Muscle of back (tissue), 11 donors: ENCODE results near the gene BHLHA9. TPM values are rescaled to one million over a fixed set of nuclear protein-coding genes. Genes with fewer than 3 reads are reported as not detected.

Experiments used
- DNase-seq, 3 donors: peaks; one replicate each; pipeline versions ENCODE4 v3.0.0 to v3.0.0-alpha.2; 2013
- polyA plus RNA-seq, 10 donors: library from polyadenylated mRNA; unstranded; fragments of 120-200 nt; gene quantifications; one replicate each; pipeline ENCODE4 v1.2.1, GENCODE V29; 2013; ENCODE audit not compliant: insufficient read length in 10 of 10

Gene BHLHA9
- polyA plus RNA-seq, 10 donors, result not detected

GRCh38 chr17:1251866-1252608 lies 18.2 kb upstream of the BHLHA9 start:
- peak in 2 of 3 donors; percentile 69 to 75 for DNase-seq

GRCh38 chr17:1255041-1255440 lies 15.2 kb upstream of the BHLHA9 start:
- DNase-seq, result no peak

GRCh38 chr17:1256699-1257098 lies 13.5 kb upstream of the BHLHA9 start:
- DNase-seq, result no peak

- DNase-seq, result no peak
These were observed 10.0 kb upstream of the BHLHA9 start for GRCh38 chr17:1260086-1260769.

- no peak for DNase-seq
These were observed 9.5 kb upstream of the BHLHA9 start for GRCh38 chr17:1260770-1261161.

GRCh38 chr17:1264196-1264595 lies 6.0 kb upstream of the BHLHA9 start:
- no peak for DNase-seq

- DNase-seq, result peak in 2 of 3 donors; percentile 16 to 39
These were observed 2.7 kb upstream of the BHLHA9 start for GRCh38 chr17:1267471-1267943.

- DNase-seq, result no peak
These were observed 783 bp downstream of the BHLHA9 start for GRCh38 chr17:1271030-1271423.

GRCh38 chr17:1271441-1271840 lies 1.2 kb downstream of the BHLHA9 start:
- peak in 1 of 3 donors; percentile 45 for DNase-seq

- DNase-seq, result no peak
These were observed 2.5 kb downstream of the BHLHA9 start for GRCh38 chr17:1272701-1273100.

GRCh38 chr17:1273492-1274244 lies 3.4 kb downstream of the BHLHA9 start:
- no peak for DNase-seq

GRCh38 chr17:1274245-1274608 lies 4.0 kb downstream of the BHLHA9 start:
- no peak for DNase-seq

- DNase-seq, result no peak
These were observed 5.1 kb downstream of the BHLHA9 start for GRCh38 chr17:1275205-1275961.

GRCh38 chr17:1275962-1276736 lies 5.9 kb downstream of the BHLHA9 start:
- peak; percentile 25 to 63 (median 44) for DNase-seq

- DNase-seq, result no peak
These were observed 10.4 kb downstream of the BHLHA9 start for GRCh38 chr17:1280652-1281051.

- DNase-seq, result no peak
These were observed 16.3 kb downstream of the BHLHA9 start for GRCh38 chr17:1286379-1287106.

GRCh38 chr17:1289695-1290094 lies 19.5 kb downstream of the BHLHA9 start:
- no peak for DNase-seq

- no peak for DNase-seq
These were observed 20.4 kb downstream of the BHLHA9 start for GRCh38 chr17:1290676-1291075.

- no peak for DNase-seq
These were observed 24.0 kb downstream of the BHLHA9 start for GRCh38 chr17:1294157-1294717.

GRCh38 chr17:1298606-1299005 lies 28.4 kb downstream of the BHLHA9 start:
- peak in 1 of 3 donors; percentile 39 for DNase-seq
